NCI-H510A (cell line): ENCODE results near the gene ABHD15.
A peak's percentile ranks its signal among the peaks of the same experiment; 100 is the strongest.
"Not testable (repeated sequence)": the region's sequence is repeated elsewhere in the genome, so short reads cannot be mapped to it uniquely, and the experiment has no call there.

Source experiments
- DNase-seq: peaks from one replicate; lab custom pipeline; 2025; lab: John Stamatoyannopoulos, UW

ABHD15 gene

DNA sequence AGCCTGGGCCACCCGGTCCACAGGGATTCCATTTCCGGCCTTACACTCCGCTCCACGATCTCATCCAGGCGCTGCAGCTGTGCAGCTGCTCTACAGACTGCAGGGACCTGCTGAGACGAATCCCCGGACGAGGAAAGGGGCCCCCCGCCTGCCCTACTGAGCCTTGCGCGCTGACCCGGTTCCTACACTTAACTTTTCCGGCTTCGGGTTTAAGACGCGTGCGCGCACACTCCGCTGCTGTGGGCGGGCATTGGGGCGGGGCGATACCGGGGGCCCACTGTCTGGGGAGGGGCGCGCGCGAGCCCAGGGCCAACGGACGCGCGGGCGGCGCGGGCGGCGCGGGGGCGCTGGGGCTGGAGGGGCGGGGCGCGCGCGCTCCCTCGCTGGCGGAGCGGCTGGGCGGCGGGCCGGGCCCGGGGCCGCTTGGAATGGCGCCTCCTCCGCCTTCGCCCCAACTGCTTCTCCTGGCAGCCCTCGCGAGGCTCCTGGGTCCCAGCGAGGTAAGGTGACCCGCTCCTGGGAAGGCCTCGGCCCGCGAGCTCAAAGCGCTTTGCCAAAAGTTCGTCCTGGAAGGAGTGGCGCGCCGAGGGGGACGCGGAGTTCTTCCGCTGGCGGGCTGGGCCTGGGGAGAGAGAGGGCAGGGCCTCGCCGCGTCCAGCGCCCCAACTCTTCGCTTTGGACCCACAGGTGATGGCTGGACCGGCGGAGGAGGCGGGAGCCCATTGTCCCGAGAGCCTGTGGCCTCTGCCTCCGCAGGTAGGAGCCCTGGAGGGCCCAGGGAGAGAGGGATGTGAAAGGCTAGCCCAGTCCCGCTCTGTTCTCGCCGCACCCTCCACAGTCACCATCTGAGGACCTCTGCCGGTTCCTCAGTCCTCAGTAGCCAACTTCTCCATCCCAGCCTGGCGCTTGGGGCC is 1.8 kb upstream of the ABHD15 start, which contains the start of gene TP53I13:
Gene TP53I13, plus strand, starts transcription at position 371 of the 914 bp plus-strand sequence. Its CDS starts 58 bp downstream, at position 429.
- peak; percentile 79 for DNase-seq

DNA sequence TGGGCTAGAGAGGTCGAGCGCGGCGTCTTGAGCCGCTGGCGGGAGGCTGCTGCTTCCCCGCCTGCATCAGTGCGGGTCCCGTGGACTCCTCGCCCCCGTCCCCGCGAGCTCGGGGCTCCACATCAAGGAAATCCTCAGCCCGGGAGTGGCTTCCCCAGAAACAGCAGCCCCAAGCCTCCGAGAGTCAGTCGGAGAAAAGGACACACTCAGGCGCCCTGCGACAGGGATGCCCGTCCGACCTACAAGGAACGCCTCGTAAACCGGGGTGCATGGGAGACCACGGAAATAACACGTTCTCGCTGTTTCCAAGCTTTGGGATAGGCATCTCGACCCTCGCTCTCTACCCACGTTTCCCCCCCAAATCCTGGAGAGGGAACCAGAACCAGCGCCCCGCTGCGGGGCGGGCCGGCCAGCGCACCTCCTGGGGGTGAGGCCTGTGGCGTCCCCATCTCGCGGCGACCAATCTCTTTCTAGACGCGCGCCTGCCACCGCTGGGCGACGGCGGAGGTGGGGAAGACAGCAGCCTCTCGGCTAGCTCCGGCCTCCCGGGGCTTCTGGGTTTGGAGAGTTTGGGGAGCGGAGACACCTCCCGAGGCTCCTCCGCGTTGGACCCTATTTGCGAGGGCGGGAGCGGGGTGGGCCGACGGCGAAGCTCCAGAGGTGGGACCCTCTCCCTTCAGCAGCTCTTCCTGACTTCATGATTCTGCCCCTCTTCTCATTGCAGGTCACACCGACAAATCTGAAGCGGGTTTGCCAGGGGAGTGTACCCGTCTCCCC is 905 bp upstream of the ABHD15 start:
- peak; percentile 49 for DNase-seq

DNA sequence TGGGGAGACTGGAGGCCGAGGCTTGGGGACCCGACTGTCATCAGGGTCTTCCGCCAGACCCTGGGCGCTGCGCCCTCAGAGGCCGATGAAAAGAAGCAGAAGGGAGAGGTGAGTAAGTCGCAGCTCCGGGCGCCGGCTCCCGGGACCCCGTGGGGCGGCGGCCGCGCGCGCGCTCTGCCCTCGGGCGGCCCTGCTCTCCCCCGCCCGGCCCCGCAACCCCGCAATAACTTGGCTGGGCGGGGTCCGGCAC is 392 bp upstream of the ABHD15 start:
- no peak for DNase-seq

DNA sequence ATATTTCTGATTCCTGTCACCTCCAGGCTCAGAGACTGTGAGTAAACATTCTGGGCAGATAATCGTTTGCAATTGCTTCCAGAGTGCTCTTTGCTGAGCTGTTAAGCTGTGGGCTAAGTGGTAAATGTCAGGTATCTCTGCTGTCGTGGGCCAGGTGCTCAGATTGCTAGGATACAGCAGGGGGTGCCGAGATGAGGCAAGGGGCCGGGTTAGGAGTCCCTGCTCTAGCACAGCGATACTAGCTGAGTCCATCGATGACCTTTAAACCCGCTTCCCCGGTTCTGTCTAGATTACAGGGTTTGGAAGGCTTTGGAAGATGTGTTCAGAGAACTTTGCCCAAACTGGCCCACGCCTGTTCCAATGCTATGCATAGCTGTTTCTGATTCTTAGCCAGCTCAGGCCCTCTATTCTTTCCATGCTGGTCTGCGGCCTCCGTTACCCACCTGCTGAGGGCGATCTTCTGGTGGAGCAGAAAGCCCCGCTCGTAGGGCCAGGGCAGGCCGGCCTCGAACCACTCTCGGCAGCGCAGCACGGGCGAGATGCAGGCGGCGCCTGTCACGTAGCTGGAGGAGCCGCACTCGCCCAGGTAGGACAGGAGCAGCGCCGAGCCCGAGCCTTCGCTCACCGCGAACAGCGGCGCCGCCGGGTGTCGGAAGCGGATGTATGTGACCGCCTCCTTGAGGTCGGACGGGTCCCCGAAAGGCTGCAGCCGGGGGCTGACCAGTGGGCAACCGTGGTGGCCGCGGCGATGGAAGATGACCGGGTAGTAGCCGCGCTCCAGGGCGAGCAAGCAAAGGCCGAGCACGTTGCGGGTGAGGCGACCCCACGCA is 979 bp downstream of the ABHD15 start:
- DNase-seq = peak; percentile 52

- no peak for DNase-seq
Measured at GRCh38 chr17:29563816-29564215, 3.0 kb downstream of the ABHD15 start.

DNA sequence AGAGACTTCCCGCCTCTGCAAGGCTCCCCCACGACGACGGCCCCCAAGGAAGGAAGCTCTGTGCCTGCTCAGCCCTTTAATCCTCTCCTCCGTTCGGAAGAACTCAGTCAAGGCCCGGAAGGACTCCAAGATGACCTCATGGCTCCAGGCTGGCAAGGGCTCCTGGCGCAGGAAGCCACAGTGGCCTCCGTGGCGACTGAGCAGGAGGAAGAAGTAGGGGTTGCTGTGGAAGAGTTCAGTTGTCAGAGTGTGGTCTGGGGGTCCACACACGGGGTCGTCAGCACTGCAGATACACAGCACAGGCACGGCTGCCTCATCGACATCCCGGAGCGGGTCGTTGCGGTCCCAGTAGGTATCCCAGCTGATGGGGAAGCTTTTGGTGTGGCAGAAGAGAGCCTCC is 4.2 kb downstream of the ABHD15 start:
- no peak for DNase-seq

- no peak for DNase-seq
Measured at GRCh38 chr17:29561554-29562517, 5.0 kb downstream of the ABHD15 start.

DNA sequence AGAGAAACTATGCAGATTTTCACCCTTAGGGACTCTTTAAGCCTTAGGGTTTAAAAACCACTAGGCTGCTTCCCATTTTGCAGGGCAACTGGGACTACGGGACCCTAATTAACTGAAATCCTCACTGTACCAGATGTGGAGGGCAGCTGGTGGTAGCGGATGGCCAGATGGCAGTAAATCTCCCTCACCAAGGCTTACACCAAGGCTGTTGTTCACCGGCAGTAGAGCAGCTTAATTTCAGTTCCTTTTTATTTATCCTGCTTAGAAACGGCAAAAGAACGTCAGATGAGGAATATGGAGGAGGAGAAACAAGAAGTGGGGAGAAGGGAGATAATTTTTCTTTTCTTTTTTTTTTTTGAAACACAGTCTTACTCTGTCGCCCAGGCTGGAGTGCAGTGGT is 6.5 kb downstream of the ABHD15 start:
- DNase-seq = no peak

- DNase-seq = no peak
Measured at GRCh38 chr17:29559640-29560039, 7.2 kb downstream of the ABHD15 start.

- DNase-seq = not testable (repeated sequence)
Measured at GRCh38 chr17:29558139-29558538, 8.7 kb downstream of the ABHD15 start.

GRCh38 chr17:29557739-29558116 is 9.1 kb downstream of the ABHD15 start:
- no peak for DNase-seq

DNA sequence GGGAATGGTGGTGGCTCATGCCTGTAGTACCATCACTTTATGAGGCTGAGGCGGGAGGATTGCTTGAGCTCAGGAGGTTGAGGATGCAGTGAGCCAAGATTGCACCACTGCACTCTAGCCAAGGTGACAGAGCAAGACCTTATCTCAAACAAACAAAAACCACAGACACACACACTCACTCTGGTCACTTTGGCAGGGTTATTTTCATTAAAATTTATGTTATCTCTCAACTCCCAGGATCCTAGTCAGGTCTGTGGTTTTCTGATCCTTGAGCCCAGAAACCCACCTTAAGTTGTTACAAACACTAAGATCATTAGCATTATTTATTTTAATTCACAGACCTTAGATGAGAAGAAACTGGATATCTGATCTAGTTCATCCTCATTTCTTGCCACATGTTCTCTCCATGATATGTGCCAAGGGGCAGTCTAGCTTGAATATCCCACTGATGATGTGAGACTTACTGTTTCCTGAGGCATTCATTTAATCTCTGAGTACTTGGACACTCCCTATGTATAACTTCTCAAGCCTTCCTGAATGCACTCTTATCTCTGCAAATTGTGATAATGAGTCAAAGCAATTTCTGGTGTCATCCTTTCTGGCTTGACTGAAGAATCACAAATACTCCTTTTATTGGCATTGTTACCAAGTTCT is 9.6 kb downstream of the ABHD15 start:
- no peak for DNase-seq

GRCh38 chr17:29555840-29556239 is 11.0 kb downstream of the ABHD15 start:
- DNase-seq = no peak

DNA sequence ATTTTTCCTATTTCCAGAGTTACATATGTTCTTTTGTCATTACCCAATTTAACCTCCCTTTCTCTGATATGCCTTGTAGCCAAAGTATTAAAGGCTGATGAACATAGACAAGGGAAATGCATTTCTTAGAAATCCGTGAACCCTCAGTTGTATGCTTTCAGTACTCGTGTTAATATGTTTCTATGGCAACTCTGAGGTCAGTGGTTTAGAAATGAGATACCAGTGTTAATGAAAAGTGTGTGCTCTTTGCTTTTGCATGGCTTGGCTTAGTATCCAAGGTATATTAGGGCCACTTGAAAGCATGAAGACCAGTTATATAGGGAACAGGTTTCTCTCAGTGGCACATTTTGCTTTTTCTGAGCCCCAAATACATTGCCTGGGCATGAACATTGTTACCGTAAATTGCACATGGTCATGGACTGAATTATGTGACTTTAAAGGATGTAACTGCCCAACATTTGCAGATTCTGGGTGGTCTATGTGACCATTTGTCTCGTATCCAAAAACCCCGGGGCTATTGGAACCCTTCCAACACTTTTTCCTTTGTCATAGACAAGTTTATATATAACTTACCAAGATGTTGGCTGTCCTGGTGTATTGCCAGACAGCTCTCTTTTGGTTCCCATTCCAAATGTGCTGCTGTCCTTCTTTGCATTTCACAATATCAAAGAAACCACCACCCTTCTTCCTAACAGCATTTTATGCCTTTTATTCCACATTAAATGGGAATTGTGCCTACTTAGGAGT is 17.5 kb downstream of the ABHD15 start:
- no peak for DNase-seq

GRCh38 chr17:29546830-29547229 is 20.0 kb downstream of the ABHD15 start:
- no peak for DNase-seq

DNA sequence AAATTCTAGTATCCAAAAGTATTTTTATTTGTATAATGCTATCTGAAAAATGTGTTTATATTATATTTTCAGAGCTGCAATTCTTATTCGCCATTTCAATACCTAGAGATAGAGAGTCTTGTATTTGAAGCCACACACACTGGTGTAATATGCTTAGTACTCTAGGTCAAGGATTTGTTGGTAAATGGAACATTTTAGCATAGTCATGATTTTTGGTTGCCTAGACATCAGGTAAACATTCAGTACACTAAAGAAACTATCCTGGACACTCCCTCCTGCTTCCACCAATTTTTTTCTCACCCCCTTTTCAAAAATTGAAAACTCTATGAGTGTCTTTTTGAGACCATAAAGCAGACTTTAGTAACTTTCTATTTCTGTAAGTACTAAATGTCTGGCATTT is 20.8 kb downstream of the ABHD15 start:
- DNase-seq = no peak

DNA sequence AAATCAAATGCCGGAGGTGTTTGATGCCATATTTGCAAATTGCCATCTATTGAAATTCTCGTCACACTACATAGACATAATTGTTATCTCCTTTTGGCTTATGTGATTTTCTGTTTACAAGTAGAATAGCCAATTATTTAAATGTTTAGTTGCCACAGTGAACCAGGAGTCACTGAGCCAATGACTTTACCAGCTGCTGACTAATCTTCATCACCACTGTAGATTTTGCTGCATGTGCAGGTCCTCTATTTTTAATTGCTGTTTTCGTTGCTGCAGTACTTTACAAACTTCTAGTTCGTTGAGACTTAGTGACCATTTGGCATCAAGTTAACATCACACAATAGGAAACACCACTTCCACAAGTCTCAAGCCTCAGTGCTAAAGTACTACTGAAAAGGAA is 22.8 kb downstream of the ABHD15 start:
- no peak for DNase-seq

DNA sequence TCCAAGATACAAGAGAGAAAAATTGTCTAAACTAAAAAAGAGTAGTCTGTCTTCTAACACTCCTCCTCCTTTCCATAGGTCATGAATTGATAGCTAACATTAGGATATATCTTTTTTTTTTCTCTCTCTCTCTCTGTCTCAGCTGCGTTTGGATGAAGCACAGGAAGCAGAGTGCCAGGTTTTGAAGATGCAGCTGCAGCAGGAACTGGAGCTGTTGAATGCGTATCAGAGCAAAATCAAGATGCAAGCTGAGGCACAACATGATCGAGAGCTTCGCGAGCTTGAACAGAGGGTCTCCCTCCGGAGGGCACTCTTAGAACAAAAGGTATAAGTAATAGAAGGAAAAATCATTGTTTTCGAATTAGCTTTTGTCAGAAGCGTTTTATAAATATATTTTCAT is 32.9 kb downstream of the ABHD15 start:
- no peak for DNase-seq

DNA sequence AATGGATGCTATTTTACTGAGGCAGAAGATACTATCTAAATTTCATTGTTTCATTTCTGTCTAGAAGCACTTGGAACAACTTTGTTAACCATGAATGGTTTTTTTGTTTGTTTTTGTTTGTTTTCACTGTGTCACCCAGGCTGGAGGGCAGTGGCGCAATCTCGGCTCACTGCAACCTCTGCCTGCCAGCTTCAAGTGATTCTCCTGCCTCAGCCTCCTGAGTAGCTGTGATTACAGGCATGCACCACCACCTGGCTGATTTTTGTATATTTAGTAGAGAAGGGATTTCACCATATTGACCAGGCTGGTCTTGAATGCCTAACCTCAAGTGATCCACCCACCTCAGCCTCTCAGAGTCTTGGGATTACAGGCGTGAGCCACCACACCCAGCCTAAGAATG is 40.5 kb downstream of the ABHD15 start:
- no peak for DNase-seq

DNA sequence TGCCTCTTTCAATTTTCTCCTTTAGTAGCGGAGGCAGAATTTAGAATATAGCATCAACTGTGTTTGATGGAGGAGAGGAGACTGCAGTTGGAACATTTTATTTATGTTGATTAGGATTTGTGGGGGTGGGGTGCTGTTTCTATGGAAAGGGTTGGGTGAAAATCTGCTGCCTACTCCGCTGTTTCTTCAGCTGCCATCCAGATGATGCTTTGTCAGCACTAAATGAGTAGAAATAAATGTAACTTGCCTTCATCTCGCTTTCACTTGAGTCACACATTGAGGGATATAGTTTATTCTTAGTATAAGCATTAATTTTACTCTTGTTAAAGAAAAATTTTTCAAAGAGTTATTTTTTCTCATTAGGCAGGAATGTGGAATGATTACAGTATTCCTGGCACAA is 42.1 kb downstream of the ABHD15 start:
- DNase-seq = no peak
